Measurements from ENCODE around the gene ZNF605. TPM values are rescaled to one million over a fixed set of nuclear protein-coding genes. Genes with fewer than 3 reads are reported as not detected.
"Not testable (repeated sequence)": the region's sequence is repeated elsewhere in the genome, so short reads cannot be mapped to it uniquely, and the experiment has no call there.

Gene ZNF605
- total RNA-seq, 1 donor from 2014 or later, result 15.4 TPM

DNA sequence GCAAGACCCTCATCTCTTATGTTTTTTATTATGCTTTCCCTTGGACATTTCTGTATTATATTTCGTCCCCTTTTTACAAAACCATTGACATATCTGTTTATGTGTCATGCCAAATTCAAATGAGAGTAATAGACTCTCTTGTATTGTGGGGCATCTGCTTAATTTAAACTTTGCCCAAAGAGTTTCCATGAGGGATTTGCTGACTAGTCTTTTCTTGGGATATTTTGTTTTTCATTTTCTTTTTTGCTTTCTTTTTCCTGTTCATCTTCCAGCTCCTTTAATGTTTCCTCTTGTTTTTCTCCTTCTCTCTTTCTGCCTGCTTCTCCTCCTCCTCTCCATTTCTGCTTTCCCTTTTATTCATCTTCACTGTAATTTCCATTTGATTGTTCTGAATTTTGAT, 16.3 kb upstream of the ZNF605 start:
- intact Hi-C loops (cut with micrococcal nuclease), result no loop called here
- Mint-ChIP-seq H3K4me3 (no peak overlapping the region), H3K4me1 (no peaks in the 10 kb centered on the region), H3K36me3 (ENCODE audit: low read depth) (peaks cover 2% of the 10 kb centered on the region), H3K27me3 (no peaks in the 10 kb centered on the region), H3K27ac (no peak overlapping the region), H3K9me3 (peaks cover 22% of the 10 kb centered on the region)
- ChIA-PET CTCF (no interaction called here), POLR2A (no interaction called here)
- DNase-seq (no peak), ATAC-seq (ENCODE audit: low read depth) (no peak)
- TF ChIP-seq, protein P1, sequence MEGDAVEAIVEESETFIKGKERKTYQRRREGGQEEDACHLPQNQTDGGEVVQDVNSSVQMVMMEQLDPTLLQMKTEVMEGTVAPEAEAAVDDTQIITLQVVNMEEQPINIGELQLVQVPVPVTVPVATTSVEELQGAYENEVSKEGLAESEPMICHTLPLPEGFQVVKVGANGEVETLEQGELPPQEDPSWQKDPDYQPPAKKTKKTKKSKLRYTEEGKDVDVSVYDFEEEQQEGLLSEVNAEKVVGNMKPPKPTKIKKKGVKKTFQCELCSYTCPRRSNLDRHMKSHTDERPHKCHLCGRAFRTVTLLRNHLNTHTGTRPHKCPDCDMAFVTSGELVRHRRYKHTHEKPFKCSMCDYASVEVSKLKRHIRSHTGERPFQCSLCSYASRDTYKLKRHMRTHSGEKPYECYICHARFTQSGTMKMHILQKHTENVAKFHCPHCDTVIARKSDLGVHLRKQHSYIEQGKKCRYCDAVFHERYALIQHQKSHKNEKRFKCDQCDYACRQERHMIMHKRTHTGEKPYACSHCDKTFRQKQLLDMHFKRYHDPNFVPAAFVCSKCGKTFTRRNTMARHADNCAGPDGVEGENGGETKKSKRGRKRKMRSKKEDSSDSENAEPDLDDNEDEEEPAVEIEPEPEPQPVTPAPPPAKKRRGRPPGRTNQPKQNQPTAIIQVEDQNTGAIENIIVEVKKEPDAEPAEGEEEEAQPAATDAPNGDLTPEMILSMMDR (IDR thresholded peaks at IDR 0.05), result no peak

DNA sequence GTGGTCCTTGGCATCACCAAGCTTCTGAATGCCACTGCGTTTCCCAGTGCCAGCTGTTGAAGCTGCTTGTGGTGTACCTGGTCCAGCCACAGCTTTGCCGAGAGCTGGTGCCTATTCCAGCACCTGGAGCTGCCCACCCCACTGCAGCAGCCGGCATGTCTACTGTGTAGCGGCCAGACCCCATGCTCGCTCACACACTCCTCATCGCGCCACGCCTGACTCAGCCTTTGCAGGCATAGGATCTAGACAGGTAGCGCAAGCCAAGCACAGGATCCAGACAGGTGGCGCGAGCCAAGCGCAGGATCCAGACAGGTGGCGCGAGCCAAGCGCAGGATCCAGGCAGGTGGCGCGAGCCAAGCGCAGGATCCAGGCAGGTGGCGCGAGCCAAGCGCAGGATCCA, 11.6 kb upstream of the ZNF605 start:
- Mint-ChIP-seq H3K4me3 (no peak overlapping the region), H3K9me3 (peaks cover 15% of the 10 kb centered on the region), H3K27ac (no peak overlapping the region), H3K27me3 (no peaks in the 10 kb centered on the region), H3K4me1 (no peaks in the 10 kb centered on the region), H3K36me3 (ENCODE audit: low read depth) (peaks cover 20% of the 10 kb centered on the region)
- TF ChIP-seq, protein P1 (IDR thresholded peaks at IDR 0.05), result no peak
- ChIA-PET POLR2A (no interaction called here), CTCF (no interaction called here)
- intact Hi-C loops (cut with micrococcal nuclease), result no loop called here
- ATAC-seq (ENCODE audit: low read depth) (no peak), DNase-seq (no peak)

DNA sequence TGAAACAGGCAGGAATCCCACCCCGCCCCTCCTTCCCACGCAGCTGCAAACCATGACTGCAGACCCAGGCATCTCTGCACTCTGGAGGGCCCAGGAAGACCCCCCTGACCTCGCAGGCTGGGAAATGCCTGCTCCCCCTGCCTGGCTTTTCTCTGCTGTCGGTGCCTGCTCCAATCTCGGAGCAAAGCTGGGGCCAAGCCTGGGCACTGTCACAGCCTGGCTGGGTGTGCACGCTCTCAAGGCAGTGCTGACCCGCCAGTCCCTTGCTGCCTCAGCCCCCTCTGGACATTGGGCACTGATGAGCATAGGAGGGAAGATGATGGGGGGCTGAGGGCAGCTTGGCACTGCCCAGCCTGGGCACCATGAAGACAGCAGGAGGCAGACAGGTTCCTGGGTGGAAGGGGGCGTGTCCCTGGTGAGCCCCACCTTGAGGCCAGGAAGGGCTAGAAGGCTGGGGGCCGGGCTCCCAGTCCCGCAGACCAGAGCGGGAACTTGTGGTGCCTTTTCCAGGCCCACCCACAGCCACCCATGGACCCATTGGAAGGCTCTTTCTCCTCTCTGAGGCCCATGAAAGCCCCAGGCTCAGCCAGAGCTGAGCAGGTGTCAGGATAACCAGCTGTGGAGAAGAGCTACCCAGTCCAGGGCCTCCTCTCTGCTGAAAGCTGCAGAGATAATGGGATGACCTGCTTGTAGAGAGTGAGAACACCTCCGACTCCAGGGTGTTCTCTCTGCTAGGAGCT, 10.7 kb upstream of the ZNF605 start:
- H3K4me1 Mint-ChIP-seq, result no peaks in the 10 kb centered on the region
- peaks cover 25% of the 10 kb centered on the region for H3K36me3 Mint-ChIP-seq (ENCODE audit: low read depth)
- TF ChIP-seq, protein P1 (IDR thresholded peaks at IDR 0.05), result no peak
- ATAC-seq (ENCODE audit: low read depth) (no peak), DNase-seq (no peak)
- H3K4me3 Mint-ChIP-seq, result no peak overlapping the region
- H3K27me3 Mint-ChIP-seq, result no peaks in the 10 kb centered on the region
- POLR2A ChIA-PET, result no interaction called here
- intact Hi-C loops (cut with micrococcal nuclease), result no loop called here
- CTCF ChIA-PET, result no interaction called here
- H3K27ac Mint-ChIP-seq, result no peak overlapping the region
- peaks cover 9% of the 10 kb centered on the region for H3K9me3 Mint-ChIP-seq

DNA sequence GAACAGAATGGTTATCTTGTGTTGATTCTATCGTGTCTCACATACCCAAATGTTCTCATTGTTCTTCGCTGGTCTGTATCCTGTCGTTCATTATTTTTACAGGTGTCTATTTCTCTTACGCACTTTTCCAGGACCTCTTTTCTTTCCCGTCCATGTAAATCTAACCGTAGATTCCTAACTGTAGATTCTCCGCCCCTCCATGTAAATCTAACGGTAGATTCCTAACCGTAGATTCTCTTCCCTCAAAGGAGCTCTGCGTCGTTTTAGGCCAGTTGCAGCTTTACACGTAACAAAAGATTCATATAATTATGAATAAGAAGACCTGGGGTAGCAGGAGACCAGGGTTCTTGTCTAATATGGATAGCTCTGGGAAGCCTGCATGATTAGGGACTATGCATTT, 9.7 kb upstream of the ZNF605 start:
- Mint-ChIP-seq H3K36me3 (ENCODE audit: low read depth) (peaks cover 28% of the 10 kb centered on the region), H3K27ac (no peak overlapping the region), H3K9me3 (peaks cover 9% of the 10 kb centered on the region), H3K4me3 (no peak overlapping the region), H3K4me1 (no peaks in the 10 kb centered on the region), H3K27me3 (no peaks in the 10 kb centered on the region)
- ChIA-PET POLR2A (no interaction called here), CTCF (no interaction called here)
- TF ChIP-seq, protein P1 (IDR thresholded peaks at IDR 0.05), result no peak
- intact Hi-C loops (cut with micrococcal nuclease), result no loop called here
- no peak for ATAC-seq (ENCODE audit: low read depth)
- no peak for DNase-seq

DNA sequence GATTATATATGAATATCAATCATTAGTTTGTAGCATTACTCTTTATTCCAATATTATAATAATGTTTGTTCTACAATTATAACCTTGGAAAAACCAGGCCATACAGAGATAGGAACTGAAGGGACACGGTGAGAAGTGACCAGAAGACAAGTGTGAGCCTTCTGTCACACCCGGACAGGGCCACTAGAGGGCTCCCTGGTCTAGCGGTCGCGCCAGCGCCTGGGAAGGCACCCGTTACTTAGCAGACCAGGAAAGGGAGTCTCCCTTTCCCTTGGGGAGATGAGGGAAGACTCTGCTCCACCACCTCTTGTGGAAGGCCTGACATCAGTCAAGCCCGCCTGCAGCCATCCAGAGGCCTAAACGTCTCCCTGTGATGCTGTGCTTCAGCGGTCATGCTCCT, 7.8 kb upstream of the ZNF605 start:
- DNase-seq; POLR2A ChIA-PET; intact Hi-C loops (cut with micrococcal nuclease); H3K27ac Mint-ChIP-seq; H3K27me3 Mint-ChIP-seq; H3K9me3 Mint-ChIP-seq; CTCF ChIA-PET; H3K4me3 Mint-ChIP-seq; H3K4me1 Mint-ChIP-seq; ATAC-seq (ENCODE audit: low read depth): not testable (repeated sequence)
- peaks cover 31% of the 10 kb centered on the region for H3K36me3 Mint-ChIP-seq (ENCODE audit: low read depth)

DNA sequence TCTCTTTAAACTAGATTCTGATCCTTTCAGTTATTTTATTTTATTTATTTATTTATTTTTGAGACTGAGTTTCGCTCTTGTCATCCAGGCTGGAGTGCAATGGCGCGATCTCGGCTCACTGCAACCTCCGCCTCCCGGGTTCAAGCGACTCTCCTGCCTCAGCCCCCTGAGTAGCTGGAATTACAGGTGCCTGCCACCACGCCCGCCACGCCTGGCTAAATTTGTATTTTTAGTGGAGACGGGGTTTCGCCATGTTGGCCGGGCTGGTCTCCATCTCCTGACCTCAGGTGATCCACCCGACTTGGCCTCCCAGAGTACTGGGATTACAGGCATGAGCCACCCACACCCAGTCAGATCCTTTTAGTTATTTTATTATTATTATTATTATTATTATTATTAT, 5.7 kb upstream of the ZNF605 start:
- POLR2A ChIA-PET; DNase-seq; H3K27me3 Mint-ChIP-seq; H3K9me3 Mint-ChIP-seq; H3K4me3 Mint-ChIP-seq; CTCF ChIA-PET; H3K27ac Mint-ChIP-seq; ATAC-seq (ENCODE audit: low read depth); intact Hi-C loops (cut with micrococcal nuclease); H3K4me1 Mint-ChIP-seq: not testable (repeated sequence)
- H3K36me3 Mint-ChIP-seq (ENCODE audit: low read depth), result peaks cover 29% of the 10 kb centered on the region
